Raji (cell line): ENCODE data around the gene ZNF541.

Source experiments
- POLR2A ChIP-seq: IDR thresholded peaks from 2 replicates; pipeline ENCODE4 v1.6.1; 2011; ENCODE audit warnings: low read depth, low read length, control low read depth; ENCODE audit not compliant: insufficient read depth

ZNF541 gene

DNA sequence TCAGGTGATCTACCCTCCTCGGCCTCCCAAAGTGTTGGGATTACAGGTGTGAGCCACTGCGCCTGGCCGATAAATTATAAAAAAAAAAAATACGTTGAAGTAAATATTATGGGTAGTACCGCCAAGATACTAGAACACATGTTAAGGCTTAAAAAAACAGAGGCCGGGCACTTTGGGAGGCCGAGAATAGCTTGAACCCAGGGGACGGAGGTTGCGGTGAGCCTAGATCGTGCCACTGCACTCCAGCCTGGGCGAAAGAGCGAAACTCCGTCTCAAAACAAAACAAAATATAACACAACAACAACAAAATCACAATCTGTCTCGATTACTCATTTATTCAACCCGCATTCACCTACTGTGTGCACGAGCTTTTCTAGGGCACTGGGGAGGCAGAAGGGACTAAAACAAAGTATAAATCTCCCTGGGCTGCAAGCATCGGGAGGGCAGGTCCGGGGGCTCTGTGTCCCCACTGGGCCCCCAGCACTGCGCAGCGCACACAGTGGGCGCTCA lies 34.7 kb upstream of the ZNF541 start:
- TF ChIP-seq POLR2A, result no peak

DNA sequence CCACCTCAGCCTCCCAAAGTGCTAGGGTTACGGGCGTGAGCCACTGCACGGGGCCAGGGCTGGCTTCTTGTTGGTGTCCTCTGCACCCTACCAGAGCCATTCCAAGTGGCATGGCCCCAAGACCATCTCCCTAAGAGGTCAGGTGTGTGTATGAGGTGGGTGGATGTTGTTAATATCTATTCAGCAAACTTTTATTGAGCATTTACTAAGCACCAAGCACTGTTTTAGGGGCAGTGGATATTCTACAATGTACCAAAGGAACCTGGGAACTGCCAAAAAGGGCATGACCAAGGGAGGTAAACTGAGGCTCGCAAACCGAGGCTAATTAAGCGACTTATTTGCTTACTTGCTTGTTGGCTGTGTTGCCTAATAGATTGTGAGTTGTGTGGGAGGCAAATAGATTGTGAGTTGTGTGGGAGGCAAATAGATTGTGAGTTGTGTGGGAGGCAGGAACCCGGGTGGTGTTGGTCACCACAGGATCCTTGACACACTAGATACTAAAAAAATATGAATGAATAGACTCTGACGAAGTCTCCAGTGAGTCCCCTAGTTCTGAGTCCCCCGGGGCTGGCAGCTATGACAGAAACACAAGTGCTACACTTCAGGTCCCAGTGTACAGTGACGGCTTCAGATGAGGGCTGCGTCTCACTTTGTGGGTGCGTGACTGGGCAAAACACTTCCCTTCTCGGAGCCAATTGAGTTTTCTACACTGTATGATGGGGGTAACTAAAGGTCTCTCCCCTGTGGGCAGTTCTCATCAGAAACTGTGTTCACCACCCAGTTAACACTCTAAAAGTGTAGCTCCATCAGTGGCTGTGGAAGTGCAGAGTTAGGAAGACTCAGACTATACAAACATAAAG lies 31.0 kb upstream of the ZNF541 start:
- TF ChIP-seq POLR2A, result no peak

DNA sequence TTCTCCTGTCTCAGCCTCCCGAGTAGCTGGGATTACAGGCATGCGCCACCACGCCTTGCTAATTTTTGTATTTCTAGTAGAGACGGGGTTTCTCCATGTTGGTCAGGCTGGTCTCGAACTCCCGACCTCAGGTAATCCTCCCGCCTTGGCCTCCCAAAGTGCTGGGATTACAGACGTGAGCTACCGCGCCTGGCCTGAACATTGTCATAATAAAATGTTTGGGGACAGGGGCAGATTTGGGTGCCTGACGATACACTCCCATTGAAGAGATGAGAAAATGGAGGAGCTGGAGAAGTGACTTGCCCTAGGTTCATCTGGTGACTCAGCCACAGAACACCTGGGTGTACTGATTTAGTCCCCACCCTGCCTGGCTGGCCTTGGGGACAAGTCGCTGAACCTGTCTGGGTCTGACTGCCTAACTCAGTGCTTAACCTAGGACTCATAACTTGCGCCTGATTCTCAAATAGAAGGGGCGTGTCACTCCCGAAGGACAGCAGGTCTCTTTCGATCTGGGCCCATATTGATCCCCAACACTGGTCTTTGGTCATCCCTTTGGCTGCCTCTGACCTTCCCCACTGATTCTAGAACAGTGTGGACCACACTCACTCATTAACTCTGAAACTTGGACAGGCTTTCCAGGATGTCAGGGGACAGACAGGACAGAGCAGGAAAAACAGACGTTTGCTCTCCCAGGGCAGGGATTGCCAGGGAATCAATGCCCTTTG lies 28.4 kb upstream of the ZNF541 start:
- no peak for TF ChIP-seq POLR2A

GRCh38 chr19:47600246-47601179 lies 27.6 kb upstream of the ZNF541 start:
- peak; percentile 88 for TF ChIP-seq POLR2A

GRCh38 chr19:47598407-47599349 lies 25.7 kb upstream of the ZNF541 start:
- no peak for TF ChIP-seq POLR2A

DNA sequence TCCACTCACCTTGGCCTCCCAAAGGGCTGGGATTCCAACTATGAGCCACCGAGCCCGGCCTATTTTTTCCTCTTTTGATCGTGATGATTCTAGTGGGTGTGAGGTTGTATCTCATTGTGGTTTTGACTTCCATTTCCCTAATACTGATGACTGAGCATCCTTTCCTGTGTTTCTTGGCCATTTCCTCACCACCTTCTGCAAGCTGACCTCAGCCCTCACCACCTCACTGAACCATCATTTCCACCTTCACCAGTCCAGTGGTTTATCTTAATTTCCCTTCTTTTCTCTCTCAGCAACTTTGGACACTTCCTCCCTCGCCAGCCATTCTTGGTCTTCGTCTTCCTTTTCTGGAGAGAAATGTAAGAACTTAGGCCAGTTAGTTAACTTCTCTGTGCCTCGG lies 23.0 kb upstream of the ZNF541 start:
- no peak for TF ChIP-seq POLR2A

GRCh38 chr19:47593860-47594259 lies 20.9 kb upstream of the ZNF541 start:
- TF ChIP-seq POLR2A, result no peak

GRCh38 chr19:47589824-47590223 lies 16.9 kb upstream of the ZNF541 start:
- no peak for TF ChIP-seq POLR2A

GRCh38 chr19:47587295-47587694 lies 14.3 kb upstream of the ZNF541 start:
- TF ChIP-seq POLR2A, result no peak

GRCh38 chr19:47582320-47582909 lies 9.5 kb upstream of the ZNF541 start:
- no peak for TF ChIP-seq POLR2A

DNA sequence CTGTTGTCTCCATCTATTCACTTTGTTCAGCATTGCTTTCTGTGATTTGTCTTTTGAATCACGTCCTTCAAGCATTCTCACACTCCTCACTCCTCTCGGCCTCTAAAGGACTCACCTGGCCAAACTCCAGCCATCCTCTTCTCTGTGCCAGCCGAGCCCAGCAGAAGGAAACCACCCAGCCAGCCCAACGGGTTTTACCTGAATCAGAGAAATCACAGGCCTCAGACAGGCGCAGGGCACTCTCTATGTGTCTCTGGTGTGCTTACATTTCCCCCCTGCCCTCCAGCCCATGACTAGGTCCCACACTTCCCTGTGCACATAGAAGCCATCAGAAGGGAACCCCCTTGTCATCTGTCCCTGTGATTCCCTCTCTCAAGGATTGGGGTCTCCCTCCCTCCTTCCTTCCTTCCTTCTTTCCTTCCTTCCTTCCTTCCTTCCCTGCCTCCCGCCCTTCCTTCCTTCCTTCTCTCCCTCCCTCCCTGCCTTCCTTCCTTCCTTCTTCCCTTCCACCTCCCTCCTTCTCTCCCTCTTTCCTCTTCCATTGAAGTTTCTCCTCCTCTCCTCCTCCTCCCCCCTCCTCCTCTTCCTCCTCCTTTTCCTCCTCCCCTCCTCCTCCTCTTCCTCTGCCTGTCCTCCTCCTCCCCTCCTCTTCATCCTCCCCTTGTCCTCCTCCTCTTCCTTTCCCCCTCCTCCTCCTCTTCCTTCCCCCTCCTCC lies 8.8 kb upstream of the ZNF541 start:
- no peak for TF ChIP-seq POLR2A

DNA sequence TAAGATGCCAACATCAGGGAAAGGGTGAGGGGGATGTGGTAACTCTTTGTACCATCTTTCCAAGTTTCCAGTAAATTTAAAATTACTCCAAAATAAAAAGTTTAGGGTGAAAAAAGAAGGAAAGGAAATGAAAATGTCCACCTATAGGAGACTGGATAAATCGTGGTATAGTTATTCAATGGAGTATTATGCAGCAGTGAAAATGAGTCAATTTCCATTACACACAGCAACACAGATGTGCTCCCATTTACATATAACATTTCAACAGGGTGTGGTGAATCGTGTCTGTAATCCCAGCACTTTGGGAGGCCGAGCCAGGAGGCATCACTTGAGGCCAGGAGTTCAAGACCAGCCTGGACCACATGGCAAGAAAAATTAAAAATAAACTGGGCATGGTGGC lies 7.4 kb upstream of the ZNF541 start:
- no peak for TF ChIP-seq POLR2A

- no peak for TF ChIP-seq POLR2A
These were observed 313 bp downstream of the ZNF541 start for GRCh38 chr19:47572635-47573034.

GRCh38 chr19:47569331-47569730 lies 3.6 kb downstream of the ZNF541 start:
- no peak for TF ChIP-seq POLR2A
